Upper lobe of left lung (tissue), 4 donors: ENCODE results near the gene GPA33.

Experiments used
- EP300 ChIP-seq, 4 donors: sonication (generic); formaldehyde crosslinking; IDR thresholded peaks; one replicate each; pipeline ENCODE4 v1.5.1; 2017; ENCODE audit warnings: antibody characterized with exemption in 4 of 4, control low read depth in 2 of 4
- POLR2A ChIP-seq, 4 donors: fragments of 450-650 bp; IDR thresholded peaks; one replicate each; pipeline ENCODE4 v1.5.1; 2016 to 2017; ENCODE audit warnings: antibody characterized with exemption in 4 of 4, mild to moderate bottlenecking in 2 of 4
- POLR2AphosphoS5 ChIP-seq, 2 donors: sonication (generic); formaldehyde crosslinking; IDR thresholded peaks; one replicate each; pipeline ENCODE4 v1.5.1; 2017; ENCODE audit warnings: antibody characterized with exemption in 2 of 2
- TF ChIP-seq, protein P1 (sequence below), 6 experiments: fragments of 450-650 bp in 4 of 6; fragments of 200-600 bp in 2 of 6; sonication (generic) in 2 of 6; IDR thresholded peaks; one replicate each; pipeline ENCODE4 v1.5.1; 2016 to 2019; ENCODE audit warnings: antibody characterized with exemption in 6 of 6

GRCh38 chr1:167088746-167089417 lies 1.3 kb downstream of the GPA33 start:
- no peak for TF ChIP-seq POLR2A (IDR thresholded peaks at IDR 0.05)
- TF ChIP-seq, protein P1, sequence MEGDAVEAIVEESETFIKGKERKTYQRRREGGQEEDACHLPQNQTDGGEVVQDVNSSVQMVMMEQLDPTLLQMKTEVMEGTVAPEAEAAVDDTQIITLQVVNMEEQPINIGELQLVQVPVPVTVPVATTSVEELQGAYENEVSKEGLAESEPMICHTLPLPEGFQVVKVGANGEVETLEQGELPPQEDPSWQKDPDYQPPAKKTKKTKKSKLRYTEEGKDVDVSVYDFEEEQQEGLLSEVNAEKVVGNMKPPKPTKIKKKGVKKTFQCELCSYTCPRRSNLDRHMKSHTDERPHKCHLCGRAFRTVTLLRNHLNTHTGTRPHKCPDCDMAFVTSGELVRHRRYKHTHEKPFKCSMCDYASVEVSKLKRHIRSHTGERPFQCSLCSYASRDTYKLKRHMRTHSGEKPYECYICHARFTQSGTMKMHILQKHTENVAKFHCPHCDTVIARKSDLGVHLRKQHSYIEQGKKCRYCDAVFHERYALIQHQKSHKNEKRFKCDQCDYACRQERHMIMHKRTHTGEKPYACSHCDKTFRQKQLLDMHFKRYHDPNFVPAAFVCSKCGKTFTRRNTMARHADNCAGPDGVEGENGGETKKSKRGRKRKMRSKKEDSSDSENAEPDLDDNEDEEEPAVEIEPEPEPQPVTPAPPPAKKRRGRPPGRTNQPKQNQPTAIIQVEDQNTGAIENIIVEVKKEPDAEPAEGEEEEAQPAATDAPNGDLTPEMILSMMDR (IDR thresholded peaks at IDR 0.05) = no peak
- TF ChIP-seq EP300 (IDR thresholded peaks at IDR 0.05) = no peak
- no peak for TF ChIP-seq POLR2AphosphoS5 (IDR thresholded peaks at IDR 0.05)
